Fibroblast of lung (primary cell): ENCODE measurements around the gene CCL25. TPM values are rescaled to one million over a fixed set of nuclear protein-coding genes. Genes with fewer than 3 reads are reported as not detected.

ENCODE experiments used
- DNase-seq, 2 donors: peaks; one replicate each; pipeline versions ENCODE4 v3.0.0 to v3.0.0-alpha.2; 2010; ENCODE audit warnings: low read depth in 2 of 2
- H2AFZ ChIP-seq: 2 replicates; pipeline ENCODE4 v1.5.1; 2012; ENCODE audit warnings: low read length, control low read depth, inconsistent platforms
- H3K27ac ChIP-seq: 2 replicates; pipeline ENCODE4 v1.5.1; 2011; ENCODE audit warnings: low read length, control low read depth; ENCODE audit not compliant: insufficient read depth
- H3K27me3 ChIP-seq: 2 replicates; pipeline ENCODE4 v1.5.1; 2011; ENCODE audit warnings: mild to moderate bottlenecking, low read length; ENCODE audit not compliant: control insufficient read depth, insufficient read depth
- H3K36me3 ChIP-seq: 2 replicates; pipeline ENCODE4 v1.5.1; 2011; ENCODE audit warnings: low read length; ENCODE audit not compliant: control insufficient read depth, insufficient read depth
- H3K4me1 ChIP-seq: 2 replicates; pipeline ENCODE4 v1.5.1; 2011; ENCODE audit warnings: low read length; ENCODE audit not compliant: control insufficient read depth, insufficient read depth; ENCODE audit errors: extremely low read depth
- H3K4me2 ChIP-seq: 2 replicates; pipeline ENCODE4 v1.5.1; 2011; ENCODE audit warnings: low read length, control low read depth; ENCODE audit not compliant: insufficient read depth; ENCODE audit errors: extremely low read depth
- H3K4me3 ChIP-seq, 4 experiments: fragments of 200-600 bp in 1 of 4; sonication (generic) in 1 of 4; replicated peaks in 1 of 4; 2 replicates each; pipeline ENCODE4 v1.5.1; 2011 to 2016; ENCODE audit warnings: low read length in 4 of 4, low read depth in 3 of 4, mild to moderate bottlenecking in 3 of 4, control low read depth in 2 of 4, inconsistent platforms in 1 of 4, mixed read lengths in 1 of 4; ENCODE audit not compliant: insufficient read depth in 1 of 4; ENCODE audit errors: control extremely low read depth in 1 of 4
- H3K79me2 ChIP-seq: 2 replicates; pipeline ENCODE4 v1.5.1; 2012; ENCODE audit warnings: mild to moderate bottlenecking, low read length, inconsistent platforms; ENCODE audit not compliant: control insufficient read depth, insufficient read depth
- H3K9ac ChIP-seq: 2 replicates; pipeline ENCODE4 v1.5.1; 2011; ENCODE audit warnings: mild to moderate bottlenecking, low read length, control low read depth; ENCODE audit not compliant: insufficient read depth
- H3K9me3 ChIP-seq: 2 replicates; pipeline ENCODE4 v1.5.1; 2012; ENCODE audit warnings: low read depth, low read length; ENCODE audit not compliant: control insufficient read depth, insufficient read depth
- H4K20me1 ChIP-seq: 2 replicates; pipeline ENCODE4 v1.5.1; 2011; ENCODE audit warnings: low read length; ENCODE audit not compliant: control insufficient read depth, insufficient read depth; ENCODE audit errors: extremely low read depth
- EZH2 ChIP-seq: IDR thresholded peaks from 2 replicates; pipeline ENCODE4 v1.5.1; 2012; ENCODE audit warnings: low read length, control low read depth, mild to moderate bottlenecking; ENCODE audit errors: missing control alignments
- polyA plus RNA-seq, 2 donors: library from polyadenylated mRNA; depleted of rRNA in 1 of 2; stranded (reverse) in 1 of 2; unstranded in 1 of 2; fragments of >200 nt; gene quantifications; 2 replicates each; pipeline ENCODE4 v1.2.1, GENCODE V29; 2011 to 2012; ENCODE audit warnings: missing spikeins in 1 of 2
- total RNA-seq: library from RNA; depleted of rRNA; stranded (reverse); fragments of >200 nt; gene quantifications from 2 replicates; pipeline ENCODE4 v1.2.1, GENCODE V29; 2014
- TF ChIP-seq, protein P1 (sequence below), 2 donors: IDR thresholded peaks in 1 of 2; conservative IDR thresholded peaks in 1 of 2; 1 replicate in 1 of 2; 2 replicates in 1 of 2; pipeline ENCODE4 v1.5.1; 2011 to 2012; ENCODE audit warnings: low read length in 2 of 2, control low read depth in 1 of 2, inconsistent platforms in 1 of 2, low read depth in 1 of 2, mild to moderate bottlenecking in 1 of 2

The CCL25 gene
- total and polyA plus RNA-seq, 2 donors (not counting 1 experiment from before 2014, with no cell fraction given): not detected

DNA sequence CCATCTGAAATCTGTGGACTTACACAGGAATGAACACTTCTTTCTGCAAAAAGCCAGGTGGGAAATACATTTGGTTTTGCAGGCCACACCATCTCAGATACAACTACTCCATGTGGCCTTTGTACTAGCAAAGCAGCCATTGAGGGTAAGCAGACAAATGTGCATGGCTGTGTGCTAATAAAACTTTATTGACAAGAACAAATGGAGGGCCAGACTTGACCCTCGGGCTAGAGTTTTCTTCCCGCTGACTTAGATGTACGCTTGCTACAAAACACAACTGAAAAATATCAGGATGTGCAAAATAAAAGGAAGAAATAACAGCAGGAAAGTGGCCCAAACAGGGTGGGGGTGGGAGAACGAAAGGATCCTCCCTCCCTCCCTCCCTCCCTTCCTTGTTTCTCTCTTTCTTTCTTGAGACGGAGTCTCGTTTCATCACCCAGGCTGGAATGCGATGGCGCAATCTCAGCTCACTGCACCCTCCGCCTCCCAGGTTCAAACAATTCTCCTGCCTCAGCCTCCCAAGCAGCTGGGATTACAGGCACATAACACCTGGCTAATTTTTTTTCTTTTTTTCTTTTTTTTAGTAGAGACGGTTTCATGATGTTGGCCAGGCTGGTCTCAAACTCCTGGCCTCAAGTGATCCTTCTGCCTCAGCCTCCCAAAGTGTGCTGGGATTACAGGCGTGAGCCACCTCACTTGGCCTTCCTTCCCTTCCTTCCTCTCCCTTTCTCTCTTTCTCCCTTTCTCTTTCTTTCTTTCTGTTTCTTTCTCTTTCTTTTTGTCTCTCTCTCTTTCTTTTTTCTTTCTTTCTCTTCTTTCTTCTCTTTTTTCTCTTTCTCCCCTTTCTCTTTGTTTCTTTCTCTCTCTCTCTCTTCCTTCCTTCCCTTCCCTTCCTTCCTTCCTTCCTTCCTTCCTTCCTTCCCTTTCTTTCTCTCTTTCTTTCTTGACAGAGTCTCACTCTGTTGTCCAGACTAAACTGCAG is 29.3 kb downstream of the CCL25 start:
- H3K4me2 ChIP-seq: no peak overlapping the region
- no peaks in the 10 kb centered on the region for H3K9me3 ChIP-seq
- TF ChIP-seq, protein P1, sequence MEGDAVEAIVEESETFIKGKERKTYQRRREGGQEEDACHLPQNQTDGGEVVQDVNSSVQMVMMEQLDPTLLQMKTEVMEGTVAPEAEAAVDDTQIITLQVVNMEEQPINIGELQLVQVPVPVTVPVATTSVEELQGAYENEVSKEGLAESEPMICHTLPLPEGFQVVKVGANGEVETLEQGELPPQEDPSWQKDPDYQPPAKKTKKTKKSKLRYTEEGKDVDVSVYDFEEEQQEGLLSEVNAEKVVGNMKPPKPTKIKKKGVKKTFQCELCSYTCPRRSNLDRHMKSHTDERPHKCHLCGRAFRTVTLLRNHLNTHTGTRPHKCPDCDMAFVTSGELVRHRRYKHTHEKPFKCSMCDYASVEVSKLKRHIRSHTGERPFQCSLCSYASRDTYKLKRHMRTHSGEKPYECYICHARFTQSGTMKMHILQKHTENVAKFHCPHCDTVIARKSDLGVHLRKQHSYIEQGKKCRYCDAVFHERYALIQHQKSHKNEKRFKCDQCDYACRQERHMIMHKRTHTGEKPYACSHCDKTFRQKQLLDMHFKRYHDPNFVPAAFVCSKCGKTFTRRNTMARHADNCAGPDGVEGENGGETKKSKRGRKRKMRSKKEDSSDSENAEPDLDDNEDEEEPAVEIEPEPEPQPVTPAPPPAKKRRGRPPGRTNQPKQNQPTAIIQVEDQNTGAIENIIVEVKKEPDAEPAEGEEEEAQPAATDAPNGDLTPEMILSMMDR (conservative IDR thresholded peaks at IDR 0.05 in 1 of 2, IDR thresholded peaks at IDR 0.05 in 1 of 2; ENCODE audit: low read depth in 1 of 2, low read length in 2 of 2): no peak
- TF ChIP-seq EZH2: no peak
- H3K79me2 ChIP-seq: no peaks in the 10 kb centered on the region
- no peak overlapping the region for H3K4me3 ChIP-seq
- no peak overlapping the region for H2AFZ ChIP-seq
- H3K9ac ChIP-seq: no peak overlapping the region
- H4K20me1 ChIP-seq: no peaks in the 10 kb centered on the region
- no peak overlapping the region for H3K27ac ChIP-seq
- no peaks in the 10 kb centered on the region for H3K4me1 ChIP-seq
- no peaks in the 10 kb centered on the region for H3K36me3 ChIP-seq
- no peaks in the 10 kb centered on the region for H3K27me3 ChIP-seq
- peak in 1 of 2 donors; percentile 22 for DNase-seq

- Histone ChIP-seq H3K4me3 (no peak overlapping the region), H3K9ac (no peak overlapping the region), H4K20me1 (no peaks in the 10 kb centered on the region), H2AFZ (no peak overlapping the region), H3K79me2 (no peaks in the 10 kb centered on the region), H3K27me3 (no peaks in the 10 kb centered on the region), H3K4me1 (no peaks in the 10 kb centered on the region), H3K9me3 (no peaks in the 10 kb centered on the region), H3K27ac (no peak overlapping the region), H3K36me3 (no peaks in the 10 kb centered on the region), H3K4me2 (no peak overlapping the region)
- DNase-seq: no peak
- TF ChIP-seq, protein P1 (conservative IDR thresholded peaks at IDR 0.05 in 1 of 2, IDR thresholded peaks at IDR 0.05 in 1 of 2; ENCODE audit: low read depth in 1 of 2, low read length in 2 of 2): no peak
- TF ChIP-seq EZH2: no peak
These were observed 30.6 kb downstream of the CCL25 start for GRCh38 chr19:8083141-8083540.

DNA sequence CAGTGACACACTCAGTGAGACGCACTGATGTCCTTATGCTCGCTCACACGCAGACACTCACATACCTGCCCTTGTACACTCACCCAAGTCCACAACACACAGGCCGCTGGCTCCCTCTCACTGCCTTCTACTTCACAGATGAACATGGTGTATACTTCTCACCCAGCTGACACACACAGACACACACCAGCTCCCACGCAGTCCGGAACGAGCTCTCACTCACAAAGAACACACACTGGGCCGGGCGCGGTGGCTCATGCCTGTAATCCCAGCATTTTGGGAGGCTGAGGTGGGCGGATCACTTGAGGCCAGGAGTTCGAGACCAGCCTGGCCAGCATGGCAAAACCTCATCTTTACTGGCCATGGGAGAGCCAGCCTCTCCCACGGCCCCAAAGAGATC is 31.6 kb downstream of the CCL25 start:
- Histone ChIP-seq H3K9me3 (no peaks in the 10 kb centered on the region), H4K20me1 (no peaks in the 10 kb centered on the region), H3K27ac (no peak overlapping the region), H3K4me3 (no peak overlapping the region), H3K27me3 (no peaks in the 10 kb centered on the region), H3K79me2 (no peaks in the 10 kb centered on the region), H3K36me3 (no peaks in the 10 kb centered on the region), H3K4me1 (no peaks in the 10 kb centered on the region), H2AFZ (no peak overlapping the region), H3K4me2 (no peak overlapping the region), H3K9ac (no peak overlapping the region)
- TF ChIP-seq EZH2: no peak
- TF ChIP-seq, protein P1 (conservative IDR thresholded peaks at IDR 0.05 in 1 of 2, IDR thresholded peaks at IDR 0.05 in 1 of 2; ENCODE audit: low read depth in 1 of 2, low read length in 2 of 2): no peak
- no peak for DNase-seq
